Limb (tissue), 2 donors: ENCODE measurements around the gene PALLD.

Experiments
- DNase-seq, 2 donors: peaks; one replicate each; pipeline ENCODE4 v3.0.0-alpha.2; 2016; ENCODE audit errors: extremely low spot score in 2 of 2

Gene PALLD

GRCh38 chr4:168865854-168866253 lies 369.0 kb downstream of the PALLD start:
- no peak for DNase-seq

GRCh38 chr4:168866635-168867034 lies 369.8 kb downstream of the PALLD start:
- DNase-seq: no peak

GRCh38 chr4:168867128-168867527 lies 370.3 kb downstream of the PALLD start:
- DNase-seq: no peak

- no peak for DNase-seq
Observed at GRCh38 chr4:168868044-168868781, 371.4 kb downstream of the PALLD start.

GRCh38 chr4:168868802-168869201 lies 371.9 kb downstream of the PALLD start:
- DNase-seq: no peak

- DNase-seq: no peak
Observed at GRCh38 chr4:168870004-168870403, 373.2 kb downstream of the PALLD start.

GRCh38 chr4:168871632-168872031 lies 374.8 kb downstream of the PALLD start:
- no peak for DNase-seq

- no peak for DNase-seq
Observed at GRCh38 chr4:168874083-168874482, 377.2 kb downstream of the PALLD start.

- DNase-seq: no peak
Observed at GRCh38 chr4:168876106-168876505, 379.3 kb downstream of the PALLD start.

- DNase-seq: peak in 1 of 2 donors; percentile 75
Observed at GRCh38 chr4:168877511-168878491, 380.9 kb downstream of the PALLD start.

- DNase-seq: no peak
Observed at GRCh38 chr4:168878623-168879022, 381.8 kb downstream of the PALLD start.

- DNase-seq: no peak
Observed at GRCh38 chr4:168879188-168879587, 382.3 kb downstream of the PALLD start.

GRCh38 chr4:168880072-168880675 lies 383.3 kb downstream of the PALLD start:
- DNase-seq: no peak

GRCh38 chr4:168880811-168881595 lies 384.2 kb downstream of the PALLD start:
- no peak for DNase-seq

GRCh38 chr4:168881781-168882420 lies 385.0 kb downstream of the PALLD start:
- no peak for DNase-seq

- DNase-seq: no peak
Observed at GRCh38 chr4:168882650-168883233, 385.9 kb downstream of the PALLD start.

GRCh38 chr4:168883513-168883912 lies 386.7 kb downstream of the PALLD start:
- DNase-seq: no peak

GRCh38 chr4:168884251-168885124 lies 387.6 kb downstream of the PALLD start:
- no peak for DNase-seq

- no peak for DNase-seq
Observed at GRCh38 chr4:168885400-168885799, 388.5 kb downstream of the PALLD start.
